SIG-M5 treated with dmso at 0.1 percent for 504 hours (cell line): ENCODE data around the gene TCIRG1.
"Not testable (repeated sequence)": the region's sequence is repeated elsewhere in the genome, so short reads cannot be mapped to it uniquely, and the experiment has no call there.

ENCODE experiments used
- DNase-seq: peaks from one replicate; lab custom pipeline; 2025; ENCODE audit not compliant: unreplicated experiment; lab: John Stamatoyannopoulos, UW

Gene TCIRG1

DNA sequence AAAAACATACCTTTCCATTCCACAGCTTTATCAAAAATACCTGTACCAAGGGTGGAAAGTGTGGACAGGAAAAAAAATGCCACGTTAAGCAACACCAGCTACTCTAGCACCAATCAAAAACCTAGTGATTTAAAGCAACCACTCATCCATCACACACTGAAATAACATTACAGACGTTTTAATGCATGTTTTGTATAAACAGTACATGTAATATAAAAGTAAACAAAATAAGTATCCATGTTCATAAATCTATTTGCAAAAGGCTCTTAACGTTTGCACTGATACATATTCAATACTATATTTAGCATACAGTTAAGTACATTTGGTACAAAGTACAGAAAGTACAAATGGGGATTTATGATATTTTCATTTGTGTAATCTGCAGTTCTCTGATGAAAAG is 43.7 kb downstream of the TCIRG1 start:
- DNase-seq = no peak

DNA sequence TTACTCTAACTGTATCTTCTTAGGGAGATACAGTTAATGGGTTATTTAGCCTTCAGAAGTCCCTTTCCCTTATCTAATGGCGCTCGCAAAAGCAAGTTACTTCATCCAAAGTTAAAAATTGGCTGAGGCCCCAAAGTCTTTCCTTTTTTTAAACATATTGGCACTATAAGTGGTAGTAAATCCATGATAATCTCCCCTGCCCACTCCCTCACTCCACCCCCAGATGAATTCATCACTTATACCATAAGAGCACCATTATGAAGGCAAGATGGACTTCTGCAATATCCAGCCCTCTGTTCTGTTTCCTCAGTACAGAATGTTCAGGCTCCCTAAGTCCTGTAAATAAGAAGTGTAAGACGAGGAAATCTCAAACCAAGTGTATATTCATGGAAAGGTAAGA is 44.7 kb downstream of the TCIRG1 start:
- DNase-seq = no peak

DNA sequence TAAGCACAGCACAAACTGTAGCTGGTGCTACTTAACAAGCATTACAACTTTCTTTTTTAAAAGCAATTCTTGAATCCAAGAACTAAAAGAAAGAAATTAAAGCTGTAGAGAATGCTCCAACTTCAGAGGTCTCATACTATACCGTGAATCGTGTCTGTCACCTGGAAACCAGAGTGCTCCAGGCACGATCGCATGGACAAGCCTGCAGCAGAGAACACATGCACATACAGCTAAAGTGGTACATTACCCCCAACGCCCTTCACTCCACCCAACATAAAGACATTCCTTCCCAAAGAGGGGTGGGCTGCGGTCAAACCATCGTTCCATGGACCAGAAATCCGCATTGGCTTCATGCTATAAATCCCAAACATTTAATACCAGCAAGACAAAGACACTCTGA is 50.9 kb downstream of the TCIRG1 start:
- DNase-seq = no peak

DNA sequence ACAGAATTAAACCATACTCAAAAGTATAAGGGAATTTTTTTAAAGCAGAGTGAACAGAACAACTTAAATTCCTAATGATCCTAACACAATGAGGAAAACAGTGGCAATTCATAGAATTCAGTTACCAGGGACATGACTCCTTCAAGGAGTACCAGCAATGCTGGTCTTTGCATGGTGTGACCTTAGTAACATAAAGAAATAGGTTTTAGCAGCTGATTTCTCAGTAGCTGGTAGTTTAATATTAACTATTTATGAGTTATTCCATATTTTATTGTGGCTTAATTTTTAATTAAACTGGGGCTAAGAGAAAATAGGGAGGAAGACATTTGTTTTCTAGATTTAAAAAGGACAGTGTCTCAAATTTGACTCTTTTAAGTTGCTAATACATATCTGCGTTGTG is 51.5 kb downstream of the TCIRG1 start:
- no peak for DNase-seq

DNA sequence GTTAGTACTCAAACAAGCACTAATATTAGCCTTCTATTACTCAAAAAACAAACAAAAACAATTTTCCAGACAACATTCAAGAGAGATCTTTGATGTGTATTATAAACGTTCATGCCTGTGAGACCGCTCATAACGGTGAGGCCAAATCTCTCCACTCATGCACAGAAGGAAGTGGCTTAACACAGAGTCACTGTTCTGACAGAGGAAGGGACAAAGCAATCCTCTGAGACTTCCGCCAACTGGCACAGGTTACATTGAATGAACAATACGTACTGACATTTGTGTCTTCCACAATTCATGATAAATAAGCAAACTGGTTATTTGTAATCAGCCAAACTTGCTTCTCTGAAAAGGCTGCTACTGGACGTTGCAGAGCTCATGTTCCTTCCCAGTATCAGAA is 51.9 kb downstream of the TCIRG1 start:
- no peak for DNase-seq

DNA sequence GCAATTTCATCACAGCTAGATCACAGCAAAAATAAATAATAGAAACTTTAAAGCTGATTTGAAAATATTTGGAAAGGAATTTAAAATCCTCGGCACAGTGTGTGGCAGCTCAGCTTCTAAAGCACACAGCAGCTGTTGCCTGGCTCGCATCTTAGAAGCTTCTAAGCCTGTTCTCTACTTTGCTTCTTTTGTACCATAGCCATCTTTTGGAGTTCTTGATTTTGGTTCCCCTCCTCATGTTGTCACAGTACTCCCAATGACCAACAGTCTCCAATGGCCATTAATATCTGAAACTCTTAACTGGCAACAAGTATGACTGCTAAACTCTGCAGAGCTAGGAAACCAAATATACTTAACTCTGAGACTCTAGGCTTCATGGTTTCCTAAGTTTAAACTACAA is 53.6 kb downstream of the TCIRG1 start:
- no peak for DNase-seq

DNA sequence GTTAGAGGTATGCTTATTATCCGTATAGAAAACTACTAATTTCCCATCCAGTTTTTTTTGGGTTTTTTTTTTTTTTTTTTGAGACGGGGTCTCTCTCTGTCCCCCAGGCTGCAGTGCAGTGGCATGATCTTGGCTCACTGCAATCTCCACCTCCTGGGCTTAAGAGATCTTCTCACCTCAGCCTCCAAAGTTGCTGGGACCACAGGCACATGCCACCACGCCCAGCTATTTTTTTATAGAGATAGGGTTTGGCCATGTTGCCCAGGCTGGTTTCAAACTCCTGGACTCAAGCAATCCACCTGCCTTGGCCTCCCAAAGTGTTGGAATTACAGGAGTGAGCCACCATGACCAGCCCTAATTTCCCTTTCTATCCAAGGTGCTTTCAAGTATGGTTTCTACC is 54.1 kb downstream of the TCIRG1 start:
- not testable (repeated sequence) for DNase-seq

DNA sequence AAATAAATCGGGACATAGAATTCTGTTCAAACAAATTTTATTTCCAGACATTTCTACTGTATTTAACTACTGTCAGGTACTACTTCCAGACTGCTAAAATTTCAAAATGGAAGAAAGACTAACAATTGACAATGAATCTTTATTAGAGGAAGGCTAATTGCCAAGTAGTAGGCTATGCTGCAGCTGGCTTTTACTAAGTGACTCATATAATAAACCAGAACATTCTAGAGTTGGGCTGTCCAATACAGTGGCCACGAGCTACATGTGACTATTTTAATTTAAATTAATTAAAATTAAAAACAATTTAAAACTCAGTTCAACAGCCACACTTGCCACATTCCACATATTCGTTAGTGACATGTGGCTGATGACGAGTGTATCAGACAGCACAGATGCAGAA is 54.7 kb downstream of the TCIRG1 start:
- no peak for DNase-seq

DNA sequence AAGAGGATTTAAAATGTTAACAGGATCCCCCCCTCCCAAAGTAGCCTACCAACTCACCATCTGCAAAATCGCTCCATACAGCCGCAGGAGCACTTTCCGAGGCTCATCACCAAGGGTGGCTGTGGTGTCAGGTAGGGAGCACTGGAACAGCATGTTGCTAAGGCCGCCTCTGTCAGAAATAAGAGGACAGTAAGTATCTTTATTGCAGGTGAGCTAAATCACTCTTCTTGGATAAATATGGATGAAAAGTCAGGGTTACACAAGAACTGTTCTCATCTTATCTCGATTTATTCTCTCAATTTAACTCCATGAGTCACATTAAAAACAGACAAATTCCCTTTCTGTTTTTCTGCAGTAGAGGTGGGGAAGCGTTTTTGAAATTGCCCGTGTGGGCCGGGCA is 58.1 kb downstream of the TCIRG1 start:
- DNase-seq = no peak

DNA sequence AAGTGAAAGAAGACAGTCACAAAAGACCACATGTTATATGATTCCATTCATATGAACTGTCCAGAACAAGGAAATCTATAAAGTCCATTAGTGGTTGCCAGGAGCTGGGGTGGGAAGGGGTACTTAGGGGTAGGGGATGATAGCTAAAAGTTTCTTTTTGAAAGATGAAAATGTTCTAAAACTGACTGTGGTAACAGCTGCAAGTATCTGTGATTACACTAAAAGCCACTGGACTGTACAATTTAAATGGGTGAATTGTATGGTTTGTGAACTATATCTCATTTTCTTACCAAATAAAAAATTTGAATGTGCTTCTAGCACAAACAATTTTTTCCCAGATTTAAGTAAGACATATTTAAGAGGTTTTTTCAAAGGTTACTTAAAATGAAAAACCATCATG is 60.2 kb downstream of the TCIRG1 start:
- no peak for DNase-seq

DNA sequence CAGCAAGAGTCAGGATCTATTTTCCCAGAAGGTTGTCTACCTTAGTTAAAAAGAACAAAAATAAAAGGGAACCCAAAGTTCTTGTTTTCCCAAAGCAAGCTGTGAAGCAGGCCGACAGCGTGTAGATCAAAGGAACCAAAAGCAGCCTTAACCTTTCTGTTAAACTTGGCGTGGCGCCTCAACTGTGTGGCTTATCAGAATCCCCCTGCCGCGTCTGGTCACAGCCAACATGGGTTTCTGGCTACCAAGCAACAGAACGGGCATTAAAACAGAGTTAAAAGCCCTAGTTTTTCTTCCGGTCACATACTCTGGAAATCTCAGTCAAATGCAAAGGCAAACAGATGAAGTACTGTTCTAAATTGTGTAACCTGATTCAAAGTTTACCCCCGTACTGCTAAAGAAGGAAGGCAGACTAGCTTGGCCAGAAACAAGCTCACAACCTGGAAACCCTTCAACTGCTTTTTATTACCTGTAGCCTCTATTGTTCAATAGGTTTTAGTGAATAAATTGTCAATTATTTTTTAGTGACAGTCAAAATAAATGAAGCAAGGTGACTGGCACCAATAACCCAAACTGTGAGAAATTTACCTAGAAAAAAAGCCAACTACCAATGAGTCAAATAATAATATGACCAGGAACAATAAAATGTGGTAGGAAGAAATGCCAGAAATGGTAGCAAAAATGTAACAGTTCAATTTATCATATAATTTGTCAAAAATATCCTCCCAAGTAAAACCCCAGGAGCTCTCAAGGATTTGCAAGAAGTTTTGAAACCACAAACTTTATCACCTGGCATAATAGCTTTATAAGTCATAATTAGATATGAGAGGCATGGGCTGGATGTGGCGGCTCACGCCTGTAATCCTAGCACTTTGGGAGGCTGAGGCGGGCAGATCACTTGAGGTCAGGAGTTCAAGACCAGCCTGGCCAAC is 60.9 kb downstream of the TCIRG1 start:
- DNase-seq = no peak
